ENCODE measurements around the gene SMARCA5.

SMARCA5 gene

GRCh38 chr4:143498021-143498420, 15.5 kb upstream of the SMARCA5 start:
- H3K36me3 ChIP-seq (ENCODE audit: insufficient read depth, low read length) = no peaks in the 10 kb centered on the region
- no peak for DNase-seq (ENCODE audit: low read depth, low spot score)
- no peak overlapping the region for H3K9ac ChIP-seq (ENCODE audit: insufficient read length)
- no peak overlapping the region for H3K27ac ChIP-seq
- no peaks in the 10 kb centered on the region for H3K9me3 ChIP-seq (ENCODE audit: low read depth, low read length)
- no peak overlapping the region for H3K4me3 ChIP-seq
- TF ChIP-seq POLR2AphosphoS5 (IDR thresholded peaks at IDR 0.05; ENCODE audit: borderline replicate concordance, low read depth, low read length) (no peak), EZH2 (IDR thresholded peaks at IDR 0.05) (no peak), FOXP2 (optimal IDR thresholded peaks at IDR 0.05; ENCODE audit: control extremely low read depth, extremely low read length, insufficient read depth) (no peak)

GRCh38 chr4:143502231-143502630, 11.3 kb upstream of the SMARCA5 start:
- no peak for DNase-seq (ENCODE audit: low read depth, low spot score)
- Histone ChIP-seq H3K4me3 (no peak overlapping the region), H3K9me3 (ENCODE audit: low read depth, low read length) (no peaks in the 10 kb centered on the region), H3K9ac (ENCODE audit: insufficient read length) (no peak overlapping the region), H3K27ac (no peak overlapping the region), H3K36me3 (ENCODE audit: insufficient read depth, low read length) (no peaks in the 10 kb centered on the region)
- no peak for TF ChIP-seq EZH2 (IDR thresholded peaks at IDR 0.05)
- no peak for TF ChIP-seq FOXP2 (optimal IDR thresholded peaks at IDR 0.05; ENCODE audit: control extremely low read depth, extremely low read length, insufficient read depth)
- TF ChIP-seq POLR2AphosphoS5 (IDR thresholded peaks at IDR 0.05; ENCODE audit: borderline replicate concordance, low read depth, low read length) = no peak

DNA sequence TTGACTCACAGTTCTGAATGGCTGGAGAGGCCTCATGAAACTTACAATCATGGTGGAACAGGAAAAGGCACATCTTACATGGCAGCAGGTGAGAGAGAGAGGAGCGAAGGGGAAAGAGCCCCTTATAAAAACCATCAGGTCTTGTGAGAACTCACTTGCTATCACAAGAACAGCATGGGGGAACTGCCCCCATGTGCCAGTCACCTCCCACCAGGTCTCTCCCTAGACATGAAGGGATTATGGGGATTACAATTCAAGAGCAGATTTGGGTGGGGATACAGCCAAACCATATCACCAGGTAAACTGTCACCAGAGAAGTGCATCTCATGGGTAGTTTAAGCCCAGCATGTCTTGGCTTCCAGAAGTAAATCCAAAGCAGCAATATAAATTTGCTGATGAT, 7.5 kb upstream of the SMARCA5 start:
- H3K4me3 ChIP-seq = no peak overlapping the region
- H3K9ac ChIP-seq (ENCODE audit: insufficient read length) = no peak overlapping the region
- no peaks in the 10 kb centered on the region for H3K9me3 ChIP-seq (ENCODE audit: low read depth, low read length)
- no peak overlapping the region for H3K27ac ChIP-seq
- no peak for TF ChIP-seq POLR2AphosphoS5 (IDR thresholded peaks at IDR 0.05; ENCODE audit: borderline replicate concordance, low read depth, low read length)
- no peak for TF ChIP-seq EZH2 (IDR thresholded peaks at IDR 0.05)
- TF ChIP-seq FOXP2 (optimal IDR thresholded peaks at IDR 0.05; ENCODE audit: control extremely low read depth, extremely low read length, insufficient read depth) = no peak
- H3K36me3 ChIP-seq (ENCODE audit: insufficient read depth, low read length) = no peaks in the 10 kb centered on the region
- DNase-seq (ENCODE audit: low read depth, low spot score) = no peak

GRCh38 chr4:143511906-143512305, 1.6 kb upstream of the SMARCA5 start:
- peaks cover 8% of the 10 kb centered on the region for H3K36me3 ChIP-seq (ENCODE audit: insufficient read depth, low read length)
- H3K9me3 ChIP-seq (ENCODE audit: low read depth, low read length) = no peaks in the 10 kb centered on the region
- H3K9ac ChIP-seq (ENCODE audit: insufficient read length) = no peak overlapping the region
- TF ChIP-seq POLR2AphosphoS5 (IDR thresholded peaks at IDR 0.05; ENCODE audit: borderline replicate concordance, low read depth, low read length) = no peak
- no peak overlapping the region for H3K4me3 ChIP-seq
- no peak for DNase-seq (ENCODE audit: low read depth, low spot score)
- no peak overlapping the region for H3K27ac ChIP-seq

GRCh38 chr4:143512978-143513313, 556 bp upstream of the SMARCA5 start:
- Histone ChIP-seq H3K9ac (ENCODE audit: insufficient read length) (peak overlapping the region; percentile 85), H3K27ac (no peak overlapping the region), H3K9me3 (ENCODE audit: low read depth, low read length) (no peaks in the 10 kb centered on the region)

DNA sequence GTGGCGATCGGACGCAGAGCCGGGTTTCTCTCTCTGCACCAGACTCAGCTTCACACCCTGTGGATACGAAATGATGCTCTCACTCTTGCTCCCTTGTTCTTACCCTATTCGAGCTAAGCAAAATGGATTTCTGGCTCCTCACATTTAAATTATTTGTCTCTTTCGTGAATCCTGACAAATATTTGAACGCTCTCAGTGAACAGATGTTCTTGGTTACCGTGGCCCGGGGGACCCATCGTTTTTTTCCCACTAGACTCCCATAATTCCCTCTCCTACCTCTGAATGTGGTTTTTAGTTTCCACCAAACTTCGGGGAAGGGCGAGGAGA, 630 bp downstream of the SMARCA5 start:
- peak overlapping the region; percentile 87; the same call in 1 of the 2 replicates for H3K27ac ChIP-seq
- H3K4me3 ChIP-seq = peak overlapping the region; percentile 84
- no peaks in the 10 kb centered on the region for H3K9me3 ChIP-seq (ENCODE audit: low read depth, low read length)
- peaks cover 28% of the 10 kb centered on the region for H3K36me3 ChIP-seq (ENCODE audit: insufficient read depth, low read length)
- H3K9ac ChIP-seq (ENCODE audit: insufficient read length) = peak overlapping the region; percentile 85
- DNase-seq (ENCODE audit: low read depth, low spot score) = no peak
- no peak for TF ChIP-seq FOXP2 (optimal IDR thresholded peaks at IDR 0.05; ENCODE audit: control extremely low read depth, extremely low read length, insufficient read depth)
- no peak for TF ChIP-seq POLR2AphosphoS5 (IDR thresholded peaks at IDR 0.05; ENCODE audit: borderline replicate concordance, low read depth, low read length)
- TF ChIP-seq EZH2 (IDR thresholded peaks at IDR 0.05) = no peak

More at GRCh38 chr4:143512978-143513313, 556 bp upstream of the SMARCA5 start:
- TF ChIP-seq FOXP2 (optimal IDR thresholded peaks at IDR 0.05; ENCODE audit: control extremely low read depth, extremely low read length, insufficient read depth) (no peak), POLR2AphosphoS5 (IDR thresholded peaks at IDR 0.05; ENCODE audit: borderline replicate concordance, low read depth, low read length) (no peak), EZH2 (IDR thresholded peaks at IDR 0.05) (no peak)
- no peak for DNase-seq (ENCODE audit: low read depth, low spot score)
- Histone ChIP-seq H3K36me3 (ENCODE audit: insufficient read depth, low read length) (peaks cover 19% of the 10 kb centered on the region), H3K4me3 (peak overlapping the region; percentile 84)

- H3K9ac ChIP-seq (ENCODE audit: insufficient read length) = peak overlapping the region; percentile 85
- H3K36me3 ChIP-seq (ENCODE audit: insufficient read depth, low read length) = peaks cover 32% of the 10 kb centered on the region
- H3K9me3 ChIP-seq (ENCODE audit: low read depth, low read length) = no peaks in the 10 kb centered on the region
- no peak for DNase-seq (ENCODE audit: low read depth, low spot score)
- H3K27ac ChIP-seq = no peak overlapping the region
- peak overlapping the region; percentile 84 for H3K4me3 ChIP-seq
- no peak for TF ChIP-seq POLR2AphosphoS5 (IDR thresholded peaks at IDR 0.05; ENCODE audit: borderline replicate concordance, low read depth, low read length)
- TF ChIP-seq EZH2 (IDR thresholded peaks at IDR 0.05) = no peak
- TF ChIP-seq FOXP2 (optimal IDR thresholded peaks at IDR 0.05; ENCODE audit: control extremely low read depth, extremely low read length, insufficient read depth) = no peak
Observed at GRCh38 chr4:143514497-143514896, 995 bp downstream of the SMARCA5 start.

DNA sequence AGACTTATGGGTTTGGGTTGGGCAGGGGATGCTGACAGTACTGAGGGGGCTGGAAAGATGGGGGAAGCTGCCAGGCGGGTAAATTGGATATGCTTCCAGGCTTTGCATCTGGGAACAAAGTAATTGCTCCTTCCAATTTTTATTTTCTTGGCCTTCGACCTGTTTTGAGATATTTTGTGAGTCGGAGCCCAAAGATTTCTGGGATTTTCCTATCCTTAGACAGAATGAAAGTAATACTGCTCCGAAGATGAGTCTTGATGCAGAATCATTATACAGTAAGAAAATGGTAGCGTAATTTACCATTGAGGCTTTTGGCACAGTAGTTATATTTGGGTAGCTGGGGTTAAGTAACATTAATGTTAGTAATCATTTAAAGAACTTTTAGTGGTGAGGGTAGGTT, 1.4 kb downstream of the SMARCA5 start:
- Histone ChIP-seq H3K36me3 (ENCODE audit: insufficient read depth, low read length) (peaks cover 36% of the 10 kb centered on the region), H3K9ac (ENCODE audit: insufficient read length) (peak overlapping the region; percentile 85), H3K9me3 (ENCODE audit: low read depth, low read length) (no peaks in the 10 kb centered on the region), H3K4me3 (peak overlapping the region; percentile 84), H3K27ac (no peak overlapping the region)
- TF ChIP-seq POLR2AphosphoS5 (IDR thresholded peaks at IDR 0.05; ENCODE audit: borderline replicate concordance, low read depth, low read length) = no peak
- TF ChIP-seq EZH2 (IDR thresholded peaks at IDR 0.05) = no peak
- no peak for TF ChIP-seq FOXP2 (optimal IDR thresholded peaks at IDR 0.05; ENCODE audit: control extremely low read depth, extremely low read length, insufficient read depth)
- DNase-seq (ENCODE audit: low read depth, low spot score) = no peak

DNA sequence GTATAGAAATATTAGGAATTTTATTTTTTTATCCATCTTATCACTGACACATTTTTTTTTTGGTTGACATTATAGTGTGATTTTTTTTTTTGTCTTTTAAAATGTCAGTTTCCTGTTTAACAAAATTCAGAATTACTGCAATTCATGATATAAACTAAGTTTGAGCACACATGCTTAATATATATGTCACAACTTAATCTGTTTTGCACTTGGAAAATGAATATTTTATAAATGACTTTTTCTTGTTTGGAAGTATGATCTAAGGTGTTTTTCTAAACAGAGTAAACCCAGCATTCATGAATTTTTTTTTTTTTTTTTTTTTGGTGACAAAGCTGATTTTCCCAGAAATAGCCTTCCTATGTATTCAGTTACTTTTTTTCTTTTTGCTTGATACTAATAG, 2.4 kb downstream of the SMARCA5 start:
- peaks cover 46% of the 10 kb centered on the region for H3K36me3 ChIP-seq (ENCODE audit: insufficient read depth, low read length)
- no peaks in the 10 kb centered on the region for H3K9me3 ChIP-seq (ENCODE audit: low read depth, low read length)
- TF ChIP-seq FOXP2 (optimal IDR thresholded peaks at IDR 0.05; ENCODE audit: control extremely low read depth, extremely low read length, insufficient read depth) = no peak
- no peak for TF ChIP-seq EZH2 (IDR thresholded peaks at IDR 0.05)
- TF ChIP-seq POLR2AphosphoS5 (IDR thresholded peaks at IDR 0.05; ENCODE audit: borderline replicate concordance, low read depth, low read length) = no peak
- H3K4me3 ChIP-seq = peak overlapping the region; percentile 84
- H3K9ac ChIP-seq (ENCODE audit: insufficient read length) = peak overlapping the region; percentile 85
- H3K27ac ChIP-seq = no peak overlapping the region
- no peak for DNase-seq (ENCODE audit: low read depth, low spot score)

Data from SK-N-MC (cell line).